HUES64 (cell line): ENCODE results near the gene TPI1.
"Not testable (repeated sequence)": the region's sequence is repeated elsewhere in the genome, so short reads cannot be mapped to it uniquely, and the experiment has no call there.

Experiments
- H3K27ac ChIP-seq: 2 replicates; pipeline ENCODE4 v1.7.0; 2013; ENCODE audit warnings: low read depth, low read length, inconsistent platforms
- H3K27me3 ChIP-seq: 2 replicates; pipeline ENCODE4 v1.6.1; 2013; ENCODE audit warnings: mild to moderate bottlenecking, low read length; ENCODE audit not compliant: insufficient read depth
- H3K36me3 ChIP-seq: 2 replicates; pipeline ENCODE4 v1.6.1; 2013; ENCODE audit warnings: mild to moderate bottlenecking, low read length; ENCODE audit not compliant: insufficient read depth
- H3K4me1 ChIP-seq: 2 replicates; pipeline ENCODE4 v1.6.1; 2013; ENCODE audit warnings: mild to moderate bottlenecking, low read length, moderate library complexity; ENCODE audit not compliant: insufficient read depth
- H3K4me3 ChIP-seq: 2 replicates; pipeline ENCODE4 v1.5.1; 2013; ENCODE audit warnings: mild to moderate bottlenecking, low read length, moderate library complexity
- H3K9ac ChIP-seq: 2 replicates; pipeline ENCODE4 v1.6.1; 2013; ENCODE audit warnings: mild to moderate bottlenecking, low read depth, low read length
- H3K9me3 ChIP-seq: 2 replicates; pipeline ENCODE4 v1.6.1; 2013; ENCODE audit warnings: low read depth, low read length; ENCODE audit not compliant: insufficient read depth
- WGBS: fragments of 150-250, 120-280 bp; methylation state at CpG from one replicate; pipeline ENCODE4 v1.1.7; 2013; ENCODE audit warnings: missing lambda C conversion rate; 5-methylcytosine and 5-hydroxymethylcytosine counted together

TPI1 gene

DNA sequence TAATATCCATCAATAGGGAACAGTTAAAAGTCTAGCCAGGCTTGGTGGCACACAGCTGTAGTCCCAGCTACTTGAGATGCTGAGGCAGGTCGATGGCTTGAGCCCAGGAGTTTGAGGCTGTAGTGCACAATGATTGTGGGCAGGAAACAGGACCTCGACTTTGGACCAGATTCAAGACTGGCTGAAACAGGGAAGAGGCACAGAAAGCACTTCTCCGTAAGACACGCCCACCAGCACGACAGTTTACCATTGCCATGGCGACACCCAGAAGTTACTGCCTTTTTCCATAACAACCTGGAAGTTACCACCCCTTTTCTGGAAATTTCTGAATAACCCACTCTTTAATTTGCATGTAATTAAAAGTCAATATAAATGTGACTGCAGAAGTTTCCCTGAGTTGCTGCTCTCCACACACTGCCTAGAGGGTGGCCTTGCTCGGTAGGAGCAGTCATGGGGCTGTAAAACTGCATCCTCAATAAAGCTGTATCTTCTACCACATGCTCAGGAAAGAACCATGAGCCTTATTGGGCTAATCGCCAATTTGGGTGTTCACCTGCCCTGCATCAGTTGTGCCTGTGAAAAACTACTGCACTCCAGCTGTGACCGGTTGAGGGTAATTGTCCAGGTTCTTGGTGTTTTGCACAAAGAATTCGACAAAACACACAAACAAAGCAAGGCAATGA, 32.6 kb downstream of the TPI1 start:
- WGBS = 84% methylated on average over 10 of the region's 10 CpGs
- Histone ChIP-seq H3K9me3 (no peaks in the 10 kb centered on the region), H3K36me3 (no peaks in the 10 kb centered on the region), H3K4me3 (no peak overlapping the region), H3K27me3 (no peaks in the 10 kb centered on the region), H3K9ac (no peak overlapping the region), H3K27ac (no peak overlapping the region), H3K4me1 (peaks cover 16% of the 10 kb centered on the region)

DNA sequence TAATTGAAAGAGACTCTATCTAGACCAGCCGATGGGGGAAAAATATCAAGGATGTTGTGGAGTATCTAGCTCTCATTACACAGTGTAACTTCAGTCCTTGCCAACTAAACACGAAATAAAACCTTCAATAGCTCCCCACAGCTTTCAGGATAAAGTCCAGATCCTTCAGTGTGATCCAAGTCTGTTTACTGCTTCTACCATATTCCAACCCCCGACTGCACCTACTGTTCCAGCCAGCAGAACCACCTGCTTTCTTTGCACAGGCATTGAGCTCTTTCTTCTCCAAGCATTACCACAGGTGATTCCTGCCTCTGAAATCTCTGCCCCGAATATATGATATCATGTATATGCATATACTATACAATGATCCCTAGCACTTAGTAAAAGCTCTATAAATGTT, 35.1 kb downstream of the TPI1 start:
- Histone ChIP-seq H3K4me3 (no peak overlapping the region), H3K9ac (no peak overlapping the region), H3K27ac (no peak overlapping the region), H3K9me3 (no peaks in the 10 kb centered on the region), H3K36me3 (no peaks in the 10 kb centered on the region), H3K4me1 (peaks cover 22% of the 10 kb centered on the region), H3K27me3 (no peaks in the 10 kb centered on the region)
- 95% methylated on average over 3 of the region's 4 CpGs for WGBS

DNA sequence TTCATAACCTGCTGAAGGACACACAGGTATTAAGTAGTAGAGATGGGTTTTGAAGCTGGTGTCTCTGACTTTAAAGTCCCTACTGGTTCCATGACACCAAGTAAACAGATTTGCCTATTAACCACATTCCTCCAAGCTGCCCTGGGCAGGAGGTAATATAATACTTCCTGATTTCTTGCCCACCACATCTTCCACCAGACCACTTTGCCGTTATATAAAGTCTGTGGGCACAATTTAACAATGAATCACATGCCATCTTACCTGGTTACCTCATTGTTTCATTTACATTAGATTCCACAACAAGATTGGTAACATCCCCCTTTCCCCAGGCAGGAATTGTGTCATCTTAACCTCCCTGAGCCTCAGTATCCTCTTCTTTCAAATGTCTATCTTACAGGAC, 36.4 kb downstream of the TPI1 start:
- H3K4me1 ChIP-seq = peaks cover 22% of the 10 kb centered on the region
- WGBS = 91% methylated on average over 1 of the region's 1 CpG
- no peaks in the 10 kb centered on the region for H3K9me3 ChIP-seq
- H3K27me3 ChIP-seq = no peaks in the 10 kb centered on the region
- H3K36me3 ChIP-seq = no peaks in the 10 kb centered on the region
- H3K9ac ChIP-seq = no peak overlapping the region
- H3K27ac ChIP-seq = peak overlapping the region; percentile 37; the same call in 1 of the 2 replicates
- no peak overlapping the region for H3K4me3 ChIP-seq

DNA sequence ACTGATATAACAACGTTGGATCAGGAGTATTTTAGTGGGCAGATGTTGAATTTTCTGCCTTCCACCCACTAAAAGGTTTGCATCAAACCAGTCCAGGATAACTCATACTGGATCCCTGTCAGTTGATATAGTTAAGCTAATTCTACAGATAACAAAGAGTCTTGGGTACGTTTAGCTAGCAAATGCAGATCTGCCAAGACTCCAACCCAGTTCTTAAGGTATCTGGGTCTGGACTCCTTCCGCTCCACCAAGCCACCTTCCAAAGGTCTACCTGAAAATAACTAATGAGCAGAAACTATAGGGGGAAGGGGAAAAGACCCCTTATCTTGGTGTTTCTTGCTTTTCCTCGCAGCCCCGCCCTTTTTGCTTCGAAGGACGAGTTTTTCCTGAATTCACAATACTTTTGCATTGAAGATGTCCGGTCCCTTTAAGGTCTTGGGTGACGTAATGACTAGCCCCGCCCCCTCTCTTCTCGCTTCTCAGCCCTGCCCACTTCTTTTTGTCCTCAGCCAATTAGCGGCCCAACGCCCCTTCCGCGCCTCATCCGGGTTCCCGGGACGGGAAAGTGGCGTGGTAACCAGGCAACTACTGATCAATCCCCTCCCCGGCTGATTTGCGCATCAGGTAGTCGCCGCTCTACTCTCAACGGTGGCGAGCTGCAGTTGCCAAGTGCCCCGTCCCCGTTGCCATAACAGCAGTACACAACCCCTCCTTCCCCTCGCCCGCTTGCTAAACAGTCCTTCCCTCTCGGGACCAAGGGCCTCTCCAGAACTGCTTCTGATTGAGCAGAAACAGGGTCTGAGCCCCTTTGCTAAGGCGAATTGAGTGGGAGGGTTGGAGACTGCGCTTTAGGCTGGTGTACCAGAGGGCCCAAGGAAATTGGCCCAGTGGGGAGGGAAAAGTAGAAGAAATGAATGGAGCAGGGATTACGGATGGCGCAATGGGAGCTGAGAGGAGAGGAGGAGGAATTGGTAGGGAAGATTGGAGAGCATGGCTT, 37.2 kb downstream of the TPI1 start, which contains the start of gene LRRC23:
LRRC23 (plus strand) TSS at position 543 of the 997 bp plus-strand sequence. CDS start 812 bp downstream, outside the sequence.
- Histone ChIP-seq H3K9me3 (no peaks in the 10 kb centered on the region), H3K4me3 (peak within 1 kb of the TSS; percentile 68), H3K9ac (peak within 1 kb of the TSS; percentile 77), H3K4me1 (peaks cover 22% of the 10 kb centered on the region), H3K27me3 (no peaks in the 10 kb centered on the region), H3K36me3 (no peaks in the 10 kb centered on the region), H3K27ac (peak within 1 kb of the TSS; percentile 67)
- WGBS = 7% methylated on average over 34 of the region's 34 CpGs

DNA sequence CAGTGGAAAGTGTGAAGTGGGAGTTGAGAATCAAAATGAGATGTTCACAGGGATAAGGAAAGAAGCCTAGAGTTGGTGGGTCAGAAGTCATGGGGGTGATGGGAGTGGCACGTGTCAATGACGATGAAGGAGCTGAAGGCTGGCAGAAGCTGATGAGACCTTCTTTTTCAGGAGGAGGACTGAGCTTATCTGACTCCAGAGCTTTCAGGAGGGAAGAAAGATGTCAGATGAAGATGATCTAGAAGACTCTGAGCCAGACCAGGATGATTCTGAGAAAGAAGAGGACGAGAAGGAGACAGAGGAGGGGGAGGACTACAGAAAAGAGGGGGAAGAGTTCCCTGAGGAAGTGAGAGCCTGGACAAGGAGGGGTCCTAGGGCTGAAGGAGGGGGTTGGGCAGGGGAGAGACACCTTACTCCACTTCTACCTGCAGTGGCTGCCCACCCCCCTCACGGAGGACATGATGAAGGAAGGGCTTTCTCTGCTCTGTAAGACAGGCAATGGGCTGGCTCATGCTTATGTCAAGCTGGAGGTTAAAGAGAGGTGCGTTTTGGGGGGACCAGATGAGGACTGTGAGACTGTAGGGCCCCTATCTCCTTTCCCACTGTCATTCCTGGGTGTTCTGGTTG, 38.2 kb downstream of the TPI1 start:
- H3K27ac ChIP-seq = no peak overlapping the region

DNA sequence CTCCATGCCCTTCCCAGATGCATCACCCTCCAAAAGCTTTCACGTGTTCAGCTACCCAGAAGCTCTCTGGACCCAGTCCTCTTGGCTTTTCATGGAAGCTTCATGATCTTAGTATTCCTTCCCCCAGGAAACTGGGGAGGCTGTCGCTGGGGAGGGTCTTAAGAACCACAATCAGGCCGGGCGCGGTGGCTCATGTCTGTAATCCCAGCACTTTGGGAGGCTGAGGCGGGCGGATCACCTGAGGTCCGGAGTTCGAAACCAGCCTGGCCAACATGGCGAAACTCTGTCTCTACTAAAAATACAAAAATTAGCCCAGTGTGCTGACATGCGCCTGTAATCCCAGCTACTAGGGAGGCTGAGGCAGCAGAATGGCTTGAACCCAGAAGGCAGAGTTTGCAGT, 40.8 kb downstream of the TPI1 start:
- WGBS = 95% methylated on average over 11 of the region's 11 CpGs
- not testable (repeated sequence) for H3K27ac ChIP-seq, H3K4me3 ChIP-seq, H3K36me3 ChIP-seq, H3K27me3 ChIP-seq, H3K9ac ChIP-seq, H3K9me3 ChIP-seq
- peaks cover 22% of the 10 kb centered on the region for H3K4me1 ChIP-seq

More for the DNA sequence above, 38.2 kb downstream of the TPI1 start:
- no peaks in the 10 kb centered on the region for H3K36me3 ChIP-seq
- H3K4me1 ChIP-seq = peaks cover 18% of the 10 kb centered on the region
- H3K9me3 ChIP-seq = no peaks in the 10 kb centered on the region
- 0 out of 2 replicates have a peak overlapping the region, but pooled peaks have one; percentile 77 for H3K9ac ChIP-seq
- H3K4me3 ChIP-seq = peak overlapping the region; percentile 68
- 58% methylated on average over 5 of the region's 5 CpGs for whole genome bisulfite sequencing
- no peaks in the 10 kb centered on the region for H3K27me3 ChIP-seq

DNA sequence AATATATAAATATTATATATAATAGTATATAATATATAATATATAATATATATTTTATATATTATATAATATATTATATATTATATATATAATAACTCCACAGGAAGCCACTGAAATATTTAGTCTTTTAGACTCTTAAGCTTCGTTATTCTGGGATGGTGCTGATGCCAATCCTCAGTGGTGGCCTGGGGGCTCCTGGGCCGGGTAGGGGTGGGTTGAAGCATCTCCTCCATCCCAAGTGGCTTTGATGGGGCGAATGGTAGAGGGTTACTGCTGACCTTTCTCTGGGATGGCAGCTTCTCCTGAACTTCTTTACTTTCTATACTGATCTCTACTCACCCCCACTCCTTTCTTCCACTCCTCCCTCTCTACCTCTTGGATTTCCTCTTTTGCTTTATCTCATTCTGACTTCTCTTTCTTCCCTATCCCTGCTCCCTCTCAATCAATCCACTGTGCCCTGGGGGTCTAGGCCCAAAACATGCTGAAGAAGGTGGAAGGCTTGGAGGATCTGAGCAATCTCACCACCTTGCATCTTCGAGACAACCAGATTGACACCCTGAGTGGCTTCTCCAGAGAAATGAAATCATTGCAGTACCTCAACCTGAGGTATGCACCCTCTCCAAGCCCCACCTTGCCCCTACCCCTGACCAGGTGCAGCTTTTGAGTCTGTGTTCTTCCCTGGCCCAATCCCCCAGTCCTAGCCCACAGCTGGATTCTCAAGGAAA, 42.3 kb downstream of the TPI1 start:
- H3K9ac ChIP-seq = no peak overlapping the region
- H3K27me3 ChIP-seq = no peaks in the 10 kb centered on the region
- whole genome bisulfite sequencing = 99% methylated on average over 4 of the region's 4 CpGs
- no peak overlapping the region for H3K27ac ChIP-seq
- peaks cover 17% of the 10 kb centered on the region for H3K4me1 ChIP-seq
- no peaks in the 10 kb centered on the region for H3K9me3 ChIP-seq
- H3K4me3 ChIP-seq = no peak overlapping the region
- H3K36me3 ChIP-seq = no peaks in the 10 kb centered on the region

DNA sequence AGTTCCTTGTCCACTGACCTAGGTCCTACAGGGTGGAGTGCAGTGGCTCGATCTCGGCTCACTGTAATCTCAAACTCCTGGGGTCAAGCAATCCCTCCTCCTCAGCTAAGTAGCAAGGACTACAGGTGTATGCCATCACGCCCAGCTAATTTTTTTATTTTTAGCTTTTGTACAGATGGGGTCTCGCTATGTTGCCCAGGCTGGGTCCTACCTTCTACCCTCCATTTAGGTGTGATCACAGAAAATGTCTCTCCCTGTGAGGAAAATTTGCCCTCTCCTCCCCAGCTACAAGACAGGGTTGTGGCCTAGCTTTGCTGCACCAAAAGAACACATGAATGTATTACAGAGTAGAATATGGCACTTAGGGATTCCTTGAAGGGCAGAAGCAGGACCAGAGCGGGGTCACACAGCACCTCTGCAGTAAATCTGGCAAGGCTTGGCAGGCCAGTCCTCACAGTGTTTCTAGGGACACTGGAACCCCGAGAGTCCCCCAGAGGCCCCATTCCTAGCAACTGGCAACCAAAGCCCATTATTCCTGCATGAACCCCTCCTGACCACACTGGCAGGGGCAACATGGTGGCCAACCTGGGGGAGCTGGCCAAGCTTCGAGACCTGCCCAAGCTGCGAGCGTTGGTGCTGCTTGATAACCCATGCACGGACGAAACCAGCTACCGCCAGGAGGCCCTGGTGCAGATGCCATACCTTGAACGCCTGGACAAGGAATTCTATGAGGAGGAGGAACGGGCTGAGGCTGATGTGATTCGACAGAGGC, 45.0 kb downstream of the TPI1 start:
- Histone ChIP-seq H3K27ac (no peak overlapping the region), H3K4me3 (no peak overlapping the region), H3K27me3 (no peaks in the 10 kb centered on the region), H3K4me1 (peaks cover 14% of the 10 kb centered on the region; the same call in 1 of the 2 replicates), H3K9me3 (no peaks in the 10 kb centered on the region), H3K36me3 (peaks cover 15% of the 10 kb centered on the region), H3K9ac (no peak overlapping the region)
- WGBS = 93% methylated on average over 15 of the region's 15 CpGs

DNA sequence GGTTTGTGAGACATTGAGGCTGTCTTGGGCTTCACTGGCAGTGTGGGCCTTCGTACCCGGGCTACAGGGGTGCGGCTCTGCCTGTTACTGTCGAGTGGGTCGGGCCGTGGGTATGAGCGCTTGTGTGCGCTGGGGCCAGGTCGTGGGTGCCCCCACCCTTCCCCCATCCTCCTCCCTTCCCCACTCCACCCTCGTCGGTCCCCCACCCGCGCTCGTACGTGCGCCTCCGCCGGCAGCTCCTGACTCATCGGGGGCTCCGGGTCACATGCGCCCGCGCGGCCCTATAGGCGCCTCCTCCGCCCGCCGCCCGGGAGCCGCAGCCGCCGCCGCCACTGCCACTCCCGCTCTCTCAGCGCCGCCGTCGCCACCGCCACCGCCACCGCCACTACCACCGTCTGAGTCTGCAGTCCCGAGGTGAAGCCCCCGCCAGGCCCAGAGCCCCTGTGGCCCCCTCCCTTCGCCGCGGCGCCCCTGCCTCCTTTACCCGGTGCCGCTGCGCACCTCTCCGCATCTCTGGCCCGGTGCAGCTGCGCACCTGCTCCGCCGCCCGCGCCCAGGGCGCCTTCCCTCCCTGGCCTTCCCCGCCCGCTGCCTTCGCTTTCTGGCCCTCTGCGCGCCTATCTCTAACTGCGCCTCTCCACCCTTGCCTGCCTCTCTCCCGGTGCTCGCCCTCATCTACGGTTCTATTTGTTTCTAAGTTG, 47.1 kb downstream of the TPI1 start, which contains the start of gene ENO2:
ENO2 (plus strand) TSS at position 335 of the 701 bp plus-strand sequence. CDS start 1,253 bp downstream, outside the sequence.
- Histone ChIP-seq H3K36me3 (peaks cover 28% of the 10 kb centered on the region), H3K4me3 (peak within 1 kb of the TSS; percentile 92), H3K4me1 (peaks cover 14% of the 10 kb centered on the region; the same call in 1 of the 2 replicates), H3K9ac (peak within 1 kb of the TSS; percentile 77), H3K27ac (no peak within 1 kb of the TSS), H3K27me3 (no peaks in the 10 kb centered on the region), H3K9me3 (no peaks in the 10 kb centered on the region)
- 2% methylated on average over 68 of the region's 68 CpGs for WGBS
